H1 (cell line): ENCODE data around the gene ERC1. TPM values are rescaled to one million over a fixed set of nuclear protein-coding genes. Genes with fewer than 3 reads are reported as not detected.

Experiments used
- CTCF ChIA-PET: fragments of 300-600 bp; sonication (Branson Sonifier 250); formaldehyde crosslinking; loops from one replicate; lab custom pipeline; 2021; ENCODE audit not compliant: partially characterized antibody; lab: Charles Lee
- POLR2A ChIA-PET: fragments of 300-600 bp; sonication (Branson Sonifier 250); formaldehyde crosslinking; loops from one replicate; lab custom pipeline; 2021; ENCODE audit warnings: inconsistent platforms; ENCODE audit not compliant: partially characterized antibody; lab: Charles Lee
- DNase-seq, 2 experiments: peaks; one replicate each; pipeline versions ENCODE4 v3.0.0 to v3.0.0-alpha.2; 2010 to 2022; ENCODE audit warnings: low spot score in 2 of 2, low read depth in 1 of 2, mixed read lengths in 1 of 2
- FAIRE-seq: peaks from 2 replicates; lab custom pipeline; 2011; peaks lifted over from hg19 to GRCh38; lab: Jason Lieb, UNC
- H2AFZ ChIP-seq: 2 replicates; pipeline ENCODE4 v1.8.1; 2012; ENCODE audit warnings: low read length, inconsistent platforms
- H2AK5ac ChIP-seq: 2 replicates; pipeline ENCODE4 v1.6.1; 2013; ENCODE audit warnings: low read depth, low read length
- H2BK120ac ChIP-seq: replicated peaks from 2 replicates; pipeline ENCODE3; 2013; ENCODE audit warnings: low read depth, low read length, inconsistent platforms
- H2BK12ac ChIP-seq: 2 replicates; pipeline ENCODE4 v1.6.1; 2013; ENCODE audit warnings: low read depth, low read length
- H2BK15ac ChIP-seq: 2 replicates; pipeline ENCODE4 v1.6.1; 2013; ENCODE audit warnings: low read length
- H2BK20ac ChIP-seq: 2 replicates; pipeline ENCODE4 v1.6.1; 2013; ENCODE audit warnings: low read length
- H2BK5ac ChIP-seq: 2 replicates; pipeline ENCODE4 v1.6.1; 2013; ENCODE audit warnings: low read depth, low read length
- H3K14ac ChIP-seq: 2 replicates; pipeline ENCODE4 v1.6.1; 2013; ENCODE audit warnings: inconsistent platforms; ENCODE audit not compliant: insufficient read length
- H3K18ac ChIP-seq: 2 replicates; pipeline ENCODE4 v1.6.1; 2013; ENCODE audit warnings: low read length; ENCODE audit errors: extremely low read depth
- H3K23ac ChIP-seq: 2 replicates; pipeline ENCODE4 v1.6.1; 2013; ENCODE audit warnings: inconsistent platforms; ENCODE audit not compliant: insufficient read length
- H3K23me2 ChIP-seq: 2 replicates; pipeline ENCODE4 v1.6.1; 2013; ENCODE audit warnings: low read depth, low read length
- H3K27ac ChIP-seq: 2 replicates; pipeline ENCODE4 v1.6.1; 2011; ENCODE audit warnings: low read depth, low read length, inconsistent platforms
- H3K27me3 ChIP-seq, 4 experiments: replicated peaks in 1 of 4; 1 replicate in 1 of 4; 2 replicates in 3 of 4; pipeline versions ENCODE4 v1.6.1 to v1.8.1; 2011 to 2013; ENCODE audit warnings: low read length in 3 of 4, mild to moderate bottlenecking in 3 of 4, inconsistent platforms in 2 of 4, mixed read lengths in 2 of 4, moderate library complexity in 1 of 4; ENCODE audit not compliant: control insufficient read depth in 3 of 4, insufficient read depth in 3 of 4; ENCODE audit errors: extremely low read depth in 1 of 4
- H3K36me3 ChIP-seq, 4 experiments: 2 replicates each; pipeline versions ENCODE4 v1.6.1 to v1.8.1; 2011 to 2013; ENCODE audit warnings: mild to moderate bottlenecking in 4 of 4, low read length in 3 of 4, moderate library complexity in 2 of 4, control low read depth in 1 of 4, inconsistent platforms in 1 of 4; ENCODE audit not compliant: insufficient read depth in 4 of 4, control insufficient read depth in 2 of 4
- H3K4ac ChIP-seq: replicated peaks from 2 replicates; pipeline ENCODE3; 2013; ENCODE audit warnings: low read length, low read depth, mixed read lengths, inconsistent platforms; ENCODE audit not compliant: insufficient read length
- H3K4me1 ChIP-seq, 4 experiments: replicated peaks in 1 of 4; 1 replicate in 1 of 4; 2 replicates in 3 of 4; pipeline versions ENCODE4 v1.6.1 to v1.8.1; 2011 to 2013; ENCODE audit warnings: low read length in 3 of 4, inconsistent platforms in 2 of 4, mixed read lengths in 1 of 4; ENCODE audit not compliant: insufficient read depth in 4 of 4, control insufficient read depth in 3 of 4
- H3K4me2 ChIP-seq, 2 experiments: 2 replicates each; pipeline versions ENCODE4 v1.6.1 to v1.8.1; 2011 to 2013; ENCODE audit warnings: low read depth in 2 of 2, low read length in 2 of 2, control low read depth in 1 of 2, inconsistent platforms in 1 of 2, mild to moderate bottlenecking in 1 of 2; ENCODE audit not compliant: insufficient read depth in 1 of 2
- H3K4me3 ChIP-seq, 4 experiments: fragments of 200-600, 300-600 bp in 1 of 4; sonication (generic), shearing (Covaris generic), sonication (Bioruptor Twin) in 1 of 4; 2 replicates each; pipeline versions ENCODE4 v1.5.1 to v1.8.1; 2011 to 2016; ENCODE audit warnings: low read length in 4 of 4, low read depth in 3 of 4, control low read depth in 2 of 4, inconsistent platforms in 2 of 4, mild to moderate bottlenecking in 2 of 4, mixed read lengths in 1 of 4, moderate library complexity in 1 of 4; ENCODE audit not compliant: insufficient read depth in 2 of 4; ENCODE audit errors: extremely low read depth in 1 of 4
- H3K56ac ChIP-seq: replicated peaks from 2 replicates; pipeline ENCODE3; 2013; ENCODE audit warnings: low read depth, mild to moderate bottlenecking, mixed read lengths, low read length, inconsistent platforms; ENCODE audit not compliant: insufficient read length
- H3K79me1 ChIP-seq: 2 replicates; pipeline ENCODE4 v1.6.1; 2013; ENCODE audit warnings: low read depth, low read length, control low read depth
- H3K79me2 ChIP-seq, 2 experiments: 2 replicates each; pipeline versions ENCODE4 v1.6.1 to v1.8.1; 2012 to 2013; ENCODE audit warnings: low read length in 2 of 2, mild to moderate bottlenecking in 2 of 2, inconsistent platforms in 1 of 2; ENCODE audit not compliant: insufficient read depth in 2 of 2, control insufficient read depth in 1 of 2
- H3K9ac ChIP-seq, 4 experiments: replicated peaks in 1 of 4; 1 replicate in 1 of 4; 2 replicates in 3 of 4; pipeline versions ENCODE4 v1.6.1 to v1.8.1; 2011 to 2013; ENCODE audit warnings: low read depth in 3 of 4, low read length in 3 of 4, control low read depth in 2 of 4, mild to moderate bottlenecking in 2 of 4, moderate library complexity in 2 of 4, inconsistent platforms in 1 of 4; ENCODE audit errors: extremely low read depth in 1 of 4
- H3K9me3 ChIP-seq, 2 experiments: 2 replicates each; pipeline versions ENCODE4 v1.6.1 to v1.8.1; 2012 to 2013; ENCODE audit warnings: mild to moderate bottlenecking in 2 of 2, moderate library complexity in 2 of 2, control low read depth in 1 of 2, inconsistent platforms in 1 of 2, low read depth in 1 of 2, low read length in 1 of 2, mixed read lengths in 1 of 2; ENCODE audit not compliant: insufficient read depth in 2 of 2
- H4K20me1 ChIP-seq, 2 experiments: replicated peaks in 1 of 2; 2 replicates each; pipeline versions ENCODE3 to v1.8.1; 2011 to 2013; ENCODE audit warnings: inconsistent platforms in 2 of 2, low read length in 2 of 2, mild to moderate bottlenecking in 1 of 2; ENCODE audit not compliant: insufficient read depth in 2 of 2, control insufficient read depth in 1 of 2
- H4K5ac ChIP-seq: 2 replicates; pipeline ENCODE4 v1.6.1; 2013; ENCODE audit warnings: low read length, low read depth, mixed read lengths, inconsistent platforms; ENCODE audit not compliant: insufficient read length
- H4K8ac ChIP-seq: 2 replicates; pipeline ENCODE4 v1.8.0; 2013; ENCODE audit warnings: mild to moderate bottlenecking, moderate library complexity, low read length, inconsistent platforms; ENCODE audit not compliant: insufficient read depth; ENCODE audit errors: extremely low read depth
- H4K91ac ChIP-seq: replicated peaks from 2 replicates; pipeline ENCODE3; 2013; ENCODE audit warnings: low read length, mixed read lengths, inconsistent platforms; ENCODE audit not compliant: insufficient read length
- BCL11A ChIP-seq, 2 experiments: IDR thresholded peaks; one replicate each; pipeline ENCODE4 v1.6.1; 2011; ENCODE audit warnings: low read depth in 2 of 2, low read length in 2 of 2, mild to moderate bottlenecking in 2 of 2
- CBX5 ChIP-seq: fragments of 300-800, 300-1000 bp; sonication (generic); IDR thresholded peaks from 2 replicates; pipeline ENCODE4 v1.7.1; 2016; ENCODE audit warnings: antibody characterized with exemption, low read length, low read depth
- CBX8 ChIP-seq: fragments of 300-800, 300-1000 bp; sonication (generic); IDR thresholded peaks from 2 replicates; pipeline ENCODE4 v1.7.1; 2016; ENCODE audit warnings: low read depth, low read length, borderline replicate concordance
- CTBP2 ChIP-seq: IDR thresholded peaks from 2 replicates; pipeline ENCODE4 v1.7.0; 2011; ENCODE audit warnings: borderline replicate concordance, mild to moderate bottlenecking, moderate library complexity, mixed read lengths, low read length; ENCODE audit not compliant: insufficient read depth, insufficient read length
- GABPA ChIP-seq: IDR thresholded peaks from 2 replicates; pipeline ENCODE4 v1.6.1; 2011; ENCODE audit warnings: mild to moderate bottlenecking, low read length, moderate library complexity, borderline replicate concordance; ENCODE audit not compliant: insufficient read depth
- GTF2F1 ChIP-seq: IDR thresholded peaks from 2 replicates; pipeline ENCODE4 v1.6.1; 2012; ENCODE audit warnings: low read depth, low read length, improper control_type of control experiment, borderline replicate concordance
- JUND ChIP-seq: IDR thresholded peaks from 2 replicates; pipeline ENCODE4 v1.6.1; 2011; ENCODE audit warnings: mild to moderate bottlenecking, improper control_type of control experiment, low read length
- KDM1A ChIP-seq: fragments of 200-600, 300-600 bp; sonication (generic); IDR thresholded peaks from 2 replicates; pipeline ENCODE4 v1.7.1; 2016; ENCODE audit warnings: mild to moderate bottlenecking, low read length, borderline replicate concordance
- RFX5 ChIP-seq: IDR thresholded peaks from 2 replicates; pipeline ENCODE4 v1.6.1; 2011; ENCODE audit warnings: low read depth, low read length, improper control_type of control experiment, borderline replicate concordance
- SIRT6 ChIP-seq: IDR thresholded peaks from one replicate; pipeline ENCODE4 v1.7.1; 2012; ENCODE audit warnings: low read length, inconsistent platforms
- TAF1 ChIP-seq: IDR thresholded peaks from 2 replicates; pipeline ENCODE4 v1.6.1; 2011; ENCODE audit warnings: mild to moderate bottlenecking, low read depth, low read length
- TAF7 ChIP-seq: optimal IDR thresholded peaks from 2 replicates; pipeline ENCODE3; 2011; ENCODE audit warnings: low read depth, mild to moderate bottlenecking, inconsistent platforms, low read length, moderate library complexity, borderline replicate concordance
- WGBS, 2 experiments: shearing (Covaris generic) in 1 of 2; methylation state at CpG; one replicate each; pipeline versions ENCODE4 v1.1.6 to v1.1.7; 2013 to 2015; ENCODE audit warnings: low lambda C conversion rate in 2 of 2, mixed read lengths in 2 of 2, inconsistent platforms in 1 of 2, low coverage in 1 of 2, missing lambda C conversion rate in 1 of 2; ENCODE audit not compliant: insufficient replicate concordance in 2 of 2, insufficient coverage in 1 of 2, insufficient read length in 1 of 2; ENCODE audit errors: extremely low coverage in 1 of 2, missing lambda C conversion rate in 1 of 2; 5-methylcytosine and 5-hydroxymethylcytosine counted together
- polyA plus RNA-seq, 7 experiments: library from polyadenylated mRNA; depleted of rRNA in 3 of 7; stranded (reverse) in 5 of 7; unstranded in 2 of 7; fragments of >200 nt in 5 of 7; fragments of 200-250 nt in 2 of 7; gene quantifications; 1 replicate in 5 of 7; 2 replicates in 1 of 7; 4 replicates in 1 of 7; pipeline versions ENCODE4 v1.2.1 to v1.2.3, GENCODE V29; 2011 to 2013; ENCODE audit warnings: missing spikeins in 2 of 7, mixed read lengths in 2 of 7
- total RNA-seq: library from RNA; stranded (reverse); fragmentation: NEBNext Ultra II Directional; extraction: Animal tissue kit (Norgen Biotek cat#: 25700); gene quantifications from 2 replicates; pipeline ENCODE4 v1.2.1, GENCODE V29; 2021
- TF ChIP-seq, protein P1 (sequence below): IDR thresholded peaks from 2 replicates; pipeline ENCODE4 v1.6.1; 2012; ENCODE audit warnings: inconsistent platforms

ERC1 gene
- total and polyA plus RNA-seq, 2 of the 8 experiments (the other 6 are each of a cell fraction or from before 2014, with no cell fraction given), result 7.8 to 45.7 TPM

DNA sequence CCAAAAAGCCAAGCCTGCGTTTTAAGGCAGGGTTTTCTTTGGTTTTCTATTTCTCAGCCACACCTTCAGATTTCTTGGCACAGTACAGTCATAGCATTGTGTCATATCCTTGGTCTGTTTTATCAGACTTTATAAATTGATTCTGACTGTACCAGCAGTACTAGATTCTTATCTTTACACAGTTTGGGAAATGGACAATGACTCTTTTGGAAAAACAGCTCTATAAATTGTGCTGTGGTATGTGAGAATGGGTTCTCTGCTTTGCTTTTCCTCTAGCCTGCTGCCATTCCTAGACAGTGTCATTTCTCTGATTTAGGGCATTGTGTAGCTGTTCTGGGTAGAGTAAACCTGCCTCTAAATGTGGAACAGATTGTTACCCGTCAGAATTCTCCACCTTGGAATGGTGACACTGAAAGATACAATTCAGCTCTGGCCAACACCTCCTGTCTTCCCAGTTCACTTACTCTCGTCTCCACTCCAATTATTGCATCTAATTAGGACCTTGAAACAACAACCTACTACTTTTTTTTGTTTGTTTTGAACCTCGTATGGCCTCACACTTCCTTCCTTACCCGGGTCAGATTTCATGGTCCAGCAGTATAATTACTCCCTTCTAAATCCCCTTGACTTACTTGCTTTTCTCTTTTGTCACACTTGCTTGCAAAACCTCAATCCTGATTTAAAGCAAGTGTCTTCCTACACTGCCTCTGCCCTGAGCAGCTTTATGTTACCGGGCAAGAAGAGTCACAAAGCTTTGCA is 226.3 kb downstream of the ERC1 start:
- H3K23me2 ChIP-seq, result no peaks in the 10 kb centered on the region
- H2BK15ac ChIP-seq, result no peak overlapping the region
- H3K4ac ChIP-seq, result no peak overlapping the region
- no peaks in the 10 kb centered on the region for H4K20me1 ChIP-seq
- no peak overlapping the region for H3K14ac ChIP-seq
- FAIRE-seq (no peak), DNase-seq (no peak)
- no peaks in the 10 kb centered on the region for H3K79me1 ChIP-seq
- no peaks in the 10 kb centered on the region for H3K9me3 ChIP-seq
- peaks cover 0 to 6% (median 2%) of the 10 kb centered on the region in 4 experiments; a peak in 4 of 7 replicates for H3K4me1 ChIP-seq
- no peaks in the 10 kb centered on the region for H3K27me3 ChIP-seq
- no peak overlapping the region for H3K9ac ChIP-seq
- H4K91ac ChIP-seq, result no peak overlapping the region
- H3K23ac ChIP-seq, result no peak overlapping the region
- no peak overlapping the region for H2BK5ac ChIP-seq
- ChIA-PET CTCF (interaction anchor here (0.7 kb wide), 1 partner anchor 574 kb away, joined by 3 read pairs; no protein-coding TSS in a partner anchor), POLR2A (no interaction called here)
- no peak overlapping the region for H4K8ac ChIP-seq
- WGBS, 2 experiments, result 83% methylated on average over 6 of the region's 6 CpGs; no CpG with 5 or more reads in 1 of the 2 experiments
- H2AK5ac ChIP-seq, result no peak overlapping the region
- no peak overlapping the region for H3K4me3 ChIP-seq
- H2BK20ac ChIP-seq, result no peak overlapping the region
- H3K36me3 ChIP-seq, result no peaks in the 10 kb centered on the region
- H2AFZ ChIP-seq, result no peak overlapping the region
- no peak overlapping the region for H4K5ac ChIP-seq
- H2BK120ac ChIP-seq, result no peak overlapping the region
- no peak overlapping the region for H3K56ac ChIP-seq
- no peak overlapping the region for H3K18ac ChIP-seq
- no peak overlapping the region for H2BK12ac ChIP-seq
- H3K79me2 ChIP-seq, result no peaks in the 10 kb centered on the region
- no peak overlapping the region for H3K27ac ChIP-seq
- H3K4me2 ChIP-seq, result no peak overlapping the region
- TF ChIP-seq JUND (no peak), KDM1A (no peak), GTF2F1 (no peak), TAF1 (no peak), BCL11A (IDR thresholded peaks at IDR 0.05; ENCODE audit: low read depth in 2 of 2, low read length in 2 of 2) (no peak), CBX5 (no peak), CBX8 (no peak), GABPA (no peak), CTBP2 (no peak), SIRT6 (no peak), RFX5 (no peak), TAF7 (no peak)
- TF ChIP-seq, protein P1, sequence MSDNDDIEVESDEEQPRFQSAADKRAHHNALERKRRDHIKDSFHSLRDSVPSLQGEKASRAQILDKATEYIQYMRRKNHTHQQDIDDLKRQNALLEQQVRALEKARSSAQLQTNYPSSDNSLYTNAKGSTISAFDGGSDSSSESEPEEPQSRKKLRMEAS, result no peak
